Measurements from ENCODE around the gene SLC35D1.

GRCh38 chr1:67004176-67004575 is 49.8 kb downstream of the SLC35D1 start:
- no peak for TF ChIP-seq EZH2 (IDR thresholded peaks at IDR 0.05)
- TF ChIP-seq CTCF (IDR thresholded peaks at IDR 0.05): no peak

Measured in neural progenitor cell (in vitro differentiated cells).